Measurements from ENCODE around the gene CDC42BPB. TPM values are rescaled to one million over a fixed set of nuclear protein-coding genes. Genes with fewer than 3 reads are reported as not detected.

CDC42BPB gene
- total RNA-seq, 1 donor from 2014 or later, result 116 TPM

GRCh38 chr14:103070971-103071542, 13.7 kb upstream of the CDC42BPB start:
- Mint-ChIP-seq H3K9me3 (ENCODE audit: unreplicated experiment) (no peaks in the 10 kb centered on the region), H3K27ac (ENCODE audit: unreplicated experiment) (no peak overlapping the region), H3K27me3 (ENCODE audit: low read depth, unreplicated experiment) (peaks cover 12% of the 10 kb centered on the region), H3K4me3 (ENCODE audit: unreplicated experiment) (no peak overlapping the region), H3K36me3 (ENCODE audit: low read depth, unreplicated experiment) (no peaks in the 10 kb centered on the region), H3K4me1 (ENCODE audit: low read depth, unreplicated experiment) (no peaks in the 10 kb centered on the region)
- Histone ChIP-seq H3K4me1 (ENCODE audit: insufficient read depth, low read length) (no peaks in the 10 kb centered on the region), H3K9ac (ENCODE audit: low read length) (no peak overlapping the region), H2AFZ (ENCODE audit: low read depth, low read length) (no peak overlapping the region), H3K4me3 (ENCODE audit: insufficient read depth, low read depth, low read length) (no peak overlapping the region), H3K4me2 (ENCODE audit: low read length) (no peak overlapping the region), H4K20me1 (ENCODE audit: insufficient read depth, low read length) (no peaks in the 10 kb centered on the region), H3K9me3 (ENCODE audit: insufficient read depth, low read depth, low read length) (no peaks in the 10 kb centered on the region), H3K36me3 (ENCODE audit: insufficient read depth, low read length) (no peaks in the 10 kb centered on the region), H3K27me3 (ENCODE audit: insufficient read depth, low read length) (no peaks in the 10 kb centered on the region), H3K27ac (ENCODE audit: low read depth, low read length) (no peak overlapping the region), H3K79me2 (ENCODE audit: insufficient read depth, low read length) (no peaks in the 10 kb centered on the region)
- DNase-seq (ENCODE audit: low read depth) (no peak), FAIRE-seq (no peak)
- TF ChIP-seq CTCF (IDR thresholded peaks at IDR 0.05; ENCODE audit: insufficient read depth, low read depth, low read length) (no peak), EZH2 (IDR thresholded peaks at IDR 0.05; ENCODE audit: insufficient read depth, low read length) (no peak)

- H4K20me1 ChIP-seq (ENCODE audit: insufficient read depth, low read length), result no peaks in the 10 kb centered on the region
- no peak for FAIRE-seq
- H3K36me3 Mint-ChIP-seq (ENCODE audit: low read depth, unreplicated experiment), result no peaks in the 10 kb centered on the region
Observed at GRCh38 chr14:103070263-103070885, 13.0 kb upstream of the CDC42BPB start.

More at GRCh38 chr14:103070263-103070885, 13.0 kb upstream of the CDC42BPB start:
- Histone ChIP-seq H3K4me3 (ENCODE audit: insufficient read depth, low read depth, low read length) (no peak overlapping the region), H3K36me3 (ENCODE audit: insufficient read depth, low read length) (no peaks in the 10 kb centered on the region), H3K79me2 (ENCODE audit: insufficient read depth, low read length) (no peaks in the 10 kb centered on the region), H3K4me2 (ENCODE audit: low read length) (no peak overlapping the region), H2AFZ (ENCODE audit: low read depth, low read length) (no peak overlapping the region), H3K27me3 (ENCODE audit: insufficient read depth, low read length) (no peaks in the 10 kb centered on the region), H3K9ac (ENCODE audit: low read length) (no peak overlapping the region), H3K4me1 (ENCODE audit: insufficient read depth, low read length) (no peaks in the 10 kb centered on the region), H3K27ac (ENCODE audit: low read depth, low read length) (no peak overlapping the region), H3K9me3 (ENCODE audit: insufficient read depth, low read depth, low read length) (no peaks in the 10 kb centered on the region)
- Mint-ChIP-seq H3K4me3 (ENCODE audit: unreplicated experiment) (no peak overlapping the region), H3K27ac (ENCODE audit: unreplicated experiment) (no peak overlapping the region), H3K27me3 (ENCODE audit: low read depth, unreplicated experiment) (peaks cover 12% of the 10 kb centered on the region), H3K9me3 (ENCODE audit: unreplicated experiment) (no peaks in the 10 kb centered on the region), H3K4me1 (ENCODE audit: low read depth, unreplicated experiment) (peaks cover 2% of the 10 kb centered on the region)
- no peak for TF ChIP-seq CTCF (IDR thresholded peaks at IDR 0.05; ENCODE audit: insufficient read depth, low read depth, low read length)
- no peak for DNase-seq (ENCODE audit: low read depth)
